ENCODE data around the gene OAS3. TPM values are rescaled to one million over a fixed set of nuclear protein-coding genes. Genes with fewer than 3 reads are reported as not detected.

OAS3 gene
- total RNA-seq, 1 experiment from 2014 or later: 24.3 TPM

- no peak for DNase-seq (ENCODE audit: low spot score)
These were observed 78.5 kb downstream of the OAS3 start for GRCh38 chr12:113016796-113017195.

GRCh38 chr12:113019025-113019424, 80.8 kb downstream of the OAS3 start:
- peak; percentile 60 for DNase-seq (ENCODE audit: low spot score)

- no peak for DNase-seq (ENCODE audit: low spot score)
These were observed 83.2 kb downstream of the OAS3 start for GRCh38 chr12:113021500-113021899.

Other genes with a start within 250 kb of the OAS3 start
- not detected in 2 replicates for gene RPH3A, start 146.7 kb upstream of the OAS3 start, total RNA-seq (2014; rRNA removed; shearing (Covaris generic))
- gene OAS1, start 31.5 kb upstream of the OAS3 start, total RNA-seq (2014; rRNA removed; shearing (Covaris generic)): 5.1 TPM in 2 replicates
- 1.7 and 6.5 TPM in 2 replicates for gene OAS2, start 40.0 kb downstream of the OAS3 start, total RNA-seq (2014; rRNA removed; shearing (Covaris generic))
- 2.8 and 3.8 TPM in 2 replicates for gene DTX1, start 118.3 kb downstream of the OAS3 start, total RNA-seq (2014; rRNA removed; shearing (Covaris generic))
- not detected in 2 replicates for gene RASAL1, start 197.3 kb downstream of the OAS3 start, total RNA-seq (2014; rRNA removed; shearing (Covaris generic))
- gene CFAP73, start 211.2 kb downstream of the OAS3 start, total RNA-seq (2014; rRNA removed; shearing (Covaris generic)): 0.22 and 1.2 TPM in 2 replicates
- 56.4 and 69.1 TPM in 2 replicates for gene DDX54, start 247.0 kb downstream of the OAS3 start, total RNA-seq (2014; rRNA removed; shearing (Covaris generic))
- gene RITA1, start 247.2 kb downstream of the OAS3 start, total RNA-seq (2014; rRNA removed; shearing (Covaris generic)): 51.2 and 52.2 TPM in 2 replicates